ENCODE data around the gene TSPAN9.

- TF ChIP-seq CTCF (IDR thresholded peaks at IDR 0.05) (no peak), POLR2AphosphoS5 (IDR thresholded peaks at IDR 0.05) (no peak), POLR2A (IDR thresholded peaks at IDR 0.05; ENCODE audit: low read depth) (no peak)
Measured at GRCh38 chr12:3085341-3086139, 8.4 kb downstream of the TSPAN9 start.
